Measurements from ENCODE around the gene NUAK1. TPM values are rescaled to one million over a fixed set of nuclear protein-coding genes. Genes with fewer than 3 reads are reported as not detected.
A peak's percentile ranks its signal among the peaks of the same experiment; 100 is the strongest.

The NUAK1 gene
- total RNA-seq, 4 donors from 2014 or later: 7.1 to 19.8 (median 10.7) TPM

DNA sequence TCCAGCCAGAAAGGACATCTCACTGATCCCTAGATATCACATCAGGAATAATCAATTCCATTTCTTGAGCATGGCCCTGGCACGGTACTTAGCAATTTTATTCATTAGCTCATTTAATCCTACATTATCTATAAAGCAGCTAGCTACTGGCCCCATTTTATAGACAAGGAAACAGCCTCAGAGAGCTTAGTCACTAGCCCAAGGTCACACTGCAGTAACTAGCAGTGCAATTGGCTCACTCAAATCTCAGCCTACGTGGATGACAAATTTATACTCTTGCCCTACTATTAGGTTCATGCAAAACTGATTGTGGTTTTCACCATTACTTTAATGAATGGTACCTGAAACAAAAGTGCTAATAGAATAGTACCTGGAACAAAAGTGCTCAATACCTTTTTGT, 41.7 kb downstream of the NUAK1 start:
- no peaks in the 10 kb centered on the region for H3K27me3 ChIP-seq
- peaks cover 0 to 47% (median 2%) of the 10 kb centered on the region in 4 donors for H3K36me3 ChIP-seq
- peak overlapping the region in 3 of 4 donors; percentile 29 to 35 (median 32) for H3K27ac ChIP-seq (replicated peaks in 1 of 4)
- TF ChIP-seq POLR2AphosphoS5 (IDR thresholded peaks at IDR 0.05) (no peak), POLR2A (IDR thresholded peaks at IDR 0.05; ENCODE audit: low read depth) (no peak), EP300 (IDR thresholded peaks at IDR 0.05) (no peak)
- TF ChIP-seq, protein P1, sequence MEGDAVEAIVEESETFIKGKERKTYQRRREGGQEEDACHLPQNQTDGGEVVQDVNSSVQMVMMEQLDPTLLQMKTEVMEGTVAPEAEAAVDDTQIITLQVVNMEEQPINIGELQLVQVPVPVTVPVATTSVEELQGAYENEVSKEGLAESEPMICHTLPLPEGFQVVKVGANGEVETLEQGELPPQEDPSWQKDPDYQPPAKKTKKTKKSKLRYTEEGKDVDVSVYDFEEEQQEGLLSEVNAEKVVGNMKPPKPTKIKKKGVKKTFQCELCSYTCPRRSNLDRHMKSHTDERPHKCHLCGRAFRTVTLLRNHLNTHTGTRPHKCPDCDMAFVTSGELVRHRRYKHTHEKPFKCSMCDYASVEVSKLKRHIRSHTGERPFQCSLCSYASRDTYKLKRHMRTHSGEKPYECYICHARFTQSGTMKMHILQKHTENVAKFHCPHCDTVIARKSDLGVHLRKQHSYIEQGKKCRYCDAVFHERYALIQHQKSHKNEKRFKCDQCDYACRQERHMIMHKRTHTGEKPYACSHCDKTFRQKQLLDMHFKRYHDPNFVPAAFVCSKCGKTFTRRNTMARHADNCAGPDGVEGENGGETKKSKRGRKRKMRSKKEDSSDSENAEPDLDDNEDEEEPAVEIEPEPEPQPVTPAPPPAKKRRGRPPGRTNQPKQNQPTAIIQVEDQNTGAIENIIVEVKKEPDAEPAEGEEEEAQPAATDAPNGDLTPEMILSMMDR (IDR thresholded peaks at IDR 0.05): no peak
- 57% methylated on average over 2 of the region's 2 CpGs for WGBS
- no peak for DNase-seq (ENCODE audit: extremely low spot score)
- peaks cover 21 to 86% (median 39%) of the 10 kb centered on the region in 4 donors for H3K4me1 ChIP-seq
- intact Hi-C loops (cut with DNase I): no loop called here
- no peak overlapping the region for H3K4me3 ChIP-seq
- H3K9me3 ChIP-seq: no peaks in the 10 kb centered on the region

DNA sequence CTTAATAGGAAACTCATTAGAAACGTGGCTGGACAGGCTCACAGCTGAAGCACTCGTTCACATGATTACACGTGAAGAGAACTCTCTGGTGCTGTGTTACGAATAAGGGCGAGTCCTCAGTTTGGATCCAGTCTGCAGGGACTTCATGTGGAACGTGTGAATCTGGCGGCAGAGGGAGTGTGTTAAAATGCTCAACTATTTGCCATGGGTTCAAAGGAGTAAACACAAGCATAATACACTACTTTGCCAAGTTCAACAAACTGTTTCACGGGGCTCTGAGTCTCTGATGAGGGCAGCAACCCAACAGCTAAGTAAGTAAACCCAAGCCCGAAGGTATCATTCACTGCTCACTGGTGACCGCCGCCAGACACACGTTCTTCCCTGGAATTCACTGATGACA, 42.4 kb downstream of the NUAK1 start:
- peaks cover 0 to 40% (median 2%) of the 10 kb centered on the region in 4 donors for H3K36me3 ChIP-seq
- no peak for TF ChIP-seq POLR2A (IDR thresholded peaks at IDR 0.05; ENCODE audit: low read depth)
- peak; percentile 52 to 57 for TF ChIP-seq POLR2AphosphoS5 (IDR thresholded peaks at IDR 0.05)
- no peak overlapping the region for H3K4me3 ChIP-seq
- intact Hi-C loops (cut with DNase I): no loop called here
- H3K9me3 ChIP-seq: no peaks in the 10 kb centered on the region
- peak overlapping the region; percentile 29 to 40 (median 34) for H3K27ac ChIP-seq (replicated peaks in 1 of 4)
- 50% methylated on average over 12 of the region's 12 CpGs for WGBS
- H3K4me1 ChIP-seq: peaks cover 28 to 86% (median 45%) of the 10 kb centered on the region in 4 donors
- H3K27me3 ChIP-seq: no peaks in the 10 kb centered on the region
- no peak for DNase-seq (ENCODE audit: extremely low spot score)

DNA sequence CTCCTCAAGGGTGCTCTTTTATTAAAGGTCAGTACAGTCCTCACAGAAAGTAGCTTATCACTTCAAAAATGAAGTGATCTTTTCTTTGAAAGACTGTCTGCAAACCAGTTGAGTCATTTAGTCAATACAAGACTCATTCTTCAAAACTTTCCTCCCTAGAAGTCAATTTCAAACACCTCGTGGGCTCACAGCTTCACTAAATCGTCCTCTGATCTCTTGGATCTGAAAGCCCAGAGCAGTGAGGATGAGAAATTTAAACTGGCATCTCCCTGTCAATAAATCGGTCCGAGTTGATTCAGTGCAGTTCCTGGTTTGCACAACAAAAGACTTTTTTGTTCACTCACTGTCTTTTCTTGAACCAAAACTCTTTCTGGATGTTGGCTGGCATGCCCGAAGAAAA, 44.5 kb downstream of the NUAK1 start:
- intact Hi-C loops (cut with DNase I): no loop called here
- Histone ChIP-seq H3K27me3 (no peaks in the 10 kb centered on the region), H3K36me3 (peaks cover 0 to 25% (median 0%) of the 10 kb centered on the region in 4 donors), H3K4me1 (peaks cover 48 to 93% (median 64%) of the 10 kb centered on the region in 4 donors), H3K4me3 (no peak overlapping the region), H3K9me3 (no peaks in the 10 kb centered on the region), H3K27ac (replicated peaks in 1 of 4) (no peak overlapping the region)
- DNase-seq (ENCODE audit: extremely low spot score): no peak
- WGBS: 77% methylated on average over 5 of the region's 5 CpGs
- TF ChIP-seq POLR2A (IDR thresholded peaks at IDR 0.05; ENCODE audit: low read depth) (no peak), EP300 (IDR thresholded peaks at IDR 0.05) (no peak), POLR2AphosphoS5 (IDR thresholded peaks at IDR 0.05) (no peak)
- TF ChIP-seq, protein P1 (IDR thresholded peaks at IDR 0.05): no peak

DNA sequence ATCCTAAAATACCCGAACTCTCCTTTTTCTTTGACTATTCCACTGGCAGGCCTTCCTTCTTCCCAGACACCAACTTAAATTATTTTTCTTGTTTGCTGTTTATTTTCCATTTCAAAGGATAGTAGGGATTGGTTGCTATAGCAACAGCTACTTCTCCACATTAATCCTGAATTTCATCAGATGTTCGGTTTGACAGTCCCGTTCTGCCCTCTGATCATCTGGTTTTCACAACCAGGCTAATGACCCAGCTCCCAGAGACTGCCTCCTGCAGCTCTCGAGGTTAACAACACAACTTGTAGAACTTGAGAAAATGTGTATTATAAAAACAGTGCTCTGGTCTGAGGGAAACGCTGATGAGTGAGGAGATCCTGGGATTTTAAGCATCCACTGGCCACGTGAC, 45.5 kb downstream of the NUAK1 start:
- intact Hi-C loops (cut with DNase I): no loop called here
- no peak for DNase-seq (ENCODE audit: extremely low spot score)
- peaks cover 0 to 17% (median 0%) of the 10 kb centered on the region in 4 donors for H3K36me3 ChIP-seq
- H3K9me3 ChIP-seq: no peaks in the 10 kb centered on the region
- no peak overlapping the region for H3K4me3 ChIP-seq
- 85% methylated on average over 6 of the region's 6 CpGs for WGBS
- H3K4me1 ChIP-seq: peaks cover 59 to 93% (median 75%) of the 10 kb centered on the region in 4 donors
- no peak overlapping the region for H3K27ac ChIP-seq (replicated peaks in 1 of 4)
- no peak for TF ChIP-seq POLR2A (IDR thresholded peaks at IDR 0.05; ENCODE audit: low read depth)
- TF ChIP-seq POLR2AphosphoS5 (IDR thresholded peaks at IDR 0.05): no peak
- H3K27me3 ChIP-seq: no peaks in the 10 kb centered on the region

DNA sequence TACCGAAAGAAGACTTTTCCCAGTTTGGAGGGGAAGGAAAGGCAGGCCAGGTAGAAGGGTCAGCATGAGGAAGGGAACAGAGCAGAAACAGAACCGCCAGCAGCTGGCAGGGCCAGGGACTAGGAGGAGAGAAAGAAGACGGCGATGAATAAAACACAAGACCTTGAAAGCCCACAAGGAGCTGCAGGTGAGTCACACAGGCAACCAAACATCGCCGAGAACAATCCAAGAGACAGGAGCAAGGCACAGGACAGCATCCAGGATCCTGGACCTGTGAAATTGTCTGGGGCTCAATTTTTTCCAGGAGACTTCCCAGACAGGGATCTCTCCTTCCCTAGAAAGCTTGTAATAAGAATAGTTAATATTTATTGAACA, 47.3 kb downstream of the NUAK1 start:
- 86% methylated on average over 6 of the region's 6 CpGs for WGBS
- intact Hi-C loops (cut with DNase I): no loop called here
- Histone ChIP-seq H3K36me3 (peaks cover 0 to 20% (median 0%) of the 10 kb centered on the region in 4 donors), H3K4me1 (peaks cover 53 to 75% (median 61%) of the 10 kb centered on the region in 4 donors), H3K27me3 (no peaks in the 10 kb centered on the region), H3K4me3 (no peak overlapping the region), H3K27ac (replicated peaks in 1 of 4) (peak overlapping the region; percentile 71 to 80 (median 78)), H3K9me3 (no peaks in the 10 kb centered on the region)
- DNase-seq (ENCODE audit: extremely low spot score): no peak
- TF ChIP-seq, protein P1 (IDR thresholded peaks at IDR 0.05): no peak
- TF ChIP-seq POLR2A (IDR thresholded peaks at IDR 0.05; ENCODE audit: low read depth): no peak
- no peak for TF ChIP-seq POLR2AphosphoS5 (IDR thresholded peaks at IDR 0.05)
- TF ChIP-seq EP300 (IDR thresholded peaks at IDR 0.05): no peak
